Measurements from ENCODE around the gene VILL. TPM values are rescaled to one million over a fixed set of nuclear protein-coding genes. Genes with fewer than 3 reads are reported as not detected.
"Not testable (repeated sequence)": the region's sequence is repeated elsewhere in the genome, so short reads cannot be mapped to it uniquely, and the experiment has no call there.

VILL gene
- total RNA-seq, 1 experiment from 2014 or later, result 1.2 TPM

- H4K20me1 ChIP-seq (ENCODE audit: insufficient read depth); intact Hi-C loops (cut with micrococcal nuclease); H3K27ac ChIP-seq (ENCODE audit: low read depth, low read length); H3K36me3 ChIP-seq (ENCODE audit: control insufficient read depth in 1 of 2, insufficient read depth in 2 of 2, low read length in 2 of 2); RAD21 ChIA-PET (ENCODE audit: low non-redundant PET in 1 of 2, low total read pairs in 2 of 2, uncharacterized antibody in 2 of 2, unreplicated experiment in 2 of 2); H3K79me2 ChIP-seq (ENCODE audit: insufficient read depth, low read length); H2AFZ ChIP-seq (ENCODE audit: low read depth, low read length, poor library complexity, severe bottlenecking); H3K4me3 ChIP-seq (replicated peaks in 1 of 2; ENCODE audit: low read depth in 1 of 2, low read length in 2 of 2); H3K9me3 ChIP-seq (ENCODE audit: control insufficient read depth in 1 of 2, insufficient read depth in 1 of 2, low read depth in 1 of 2, low read length in 2 of 2); CTCF ChIA-PET; DNase-seq (ENCODE audit: low read depth, low spot score); H3K9ac ChIP-seq (ENCODE audit: low read length); ATAC-seq; H3K27me3 ChIP-seq (ENCODE audit: insufficient read depth, low read length); H3K4me2 ChIP-seq (ENCODE audit: low read length); H3K9me2 ChIP-seq (ENCODE audit: insufficient read depth); BruUV-seq (replicated peaks): not testable (repeated sequence)
- POLR2A ChIA-PET, result interaction anchor here (0.6 kb wide), 1 partner anchor 9 kb away, joined by 6 read pairs; no protein-coding TSS in a partner anchor
- peaks cover 21 to 26% of the 10 kb centered on the region in 2 experiments for H3K4me1 ChIP-seq (ENCODE audit: control insufficient read depth in 1 of 2, insufficient read depth in 2 of 2, low read length in 2 of 2)
Observed at GRCh38 chr3:38033586-38033985, 43.0 kb downstream of the VILL start.

- H3K36me3 ChIP-seq (ENCODE audit: control insufficient read depth in 1 of 2, insufficient read depth in 2 of 2, low read length in 2 of 2); H3K9me2 ChIP-seq (ENCODE audit: insufficient read depth); H4K20me1 ChIP-seq (ENCODE audit: insufficient read depth); RAD21 ChIA-PET (ENCODE audit: low non-redundant PET in 1 of 2, low total read pairs in 2 of 2, uncharacterized antibody in 2 of 2, unreplicated experiment in 2 of 2); ATAC-seq; H3K27me3 ChIP-seq (ENCODE audit: insufficient read depth, low read length); H3K9me3 ChIP-seq (ENCODE audit: control insufficient read depth in 1 of 2, insufficient read depth in 1 of 2, low read depth in 1 of 2, low read length in 2 of 2); CTCF ChIA-PET; BruUV-seq (replicated peaks); DNase-seq (ENCODE audit: low read depth, low spot score); H3K79me2 ChIP-seq (ENCODE audit: insufficient read depth, low read length); intact Hi-C loops (cut with micrococcal nuclease); H2AFZ ChIP-seq (ENCODE audit: low read depth, low read length, poor library complexity, severe bottlenecking); H3K9ac ChIP-seq (ENCODE audit: low read length); POLR2A ChIA-PET; H3K4me2 ChIP-seq (ENCODE audit: low read length); H3K27ac ChIP-seq (ENCODE audit: low read depth, low read length); H3K4me3 ChIP-seq (replicated peaks in 1 of 2; ENCODE audit: low read depth in 1 of 2, low read length in 2 of 2): not testable (repeated sequence)
- H3K4me1 ChIP-seq (ENCODE audit: control insufficient read depth in 1 of 2, insufficient read depth in 2 of 2, low read length in 2 of 2), result peaks cover 21 to 26% of the 10 kb centered on the region in 2 experiments
Observed at GRCh38 chr3:38034335-38034734, 43.7 kb downstream of the VILL start.

- Histone ChIP-seq H4K20me1 (ENCODE audit: insufficient read depth) (no peaks in the 10 kb centered on the region), H2AFZ (ENCODE audit: low read depth, low read length, poor library complexity, severe bottlenecking) (no peak overlapping the region), H3K27me3 (ENCODE audit: insufficient read depth, low read length) (no peaks in the 10 kb centered on the region), H3K9ac (ENCODE audit: low read length) (no peak overlapping the region), H3K4me1 (ENCODE audit: control insufficient read depth in 1 of 2, insufficient read depth in 2 of 2, low read length in 2 of 2) (peaks cover 6 to 10% of the 10 kb centered on the region in 2 experiments), H3K36me3 (ENCODE audit: control insufficient read depth in 1 of 2, insufficient read depth in 2 of 2, low read length in 2 of 2) (no peaks in the 10 kb centered on the region), H3K4me2 (ENCODE audit: low read length) (no peak overlapping the region), H3K9me3 (ENCODE audit: control insufficient read depth in 1 of 2, insufficient read depth in 1 of 2, low read depth in 1 of 2, low read length in 2 of 2) (no peaks in the 10 kb centered on the region), H3K4me3 (replicated peaks in 1 of 2; ENCODE audit: low read depth in 1 of 2, low read length in 2 of 2) (no peak overlapping the region), H3K27ac (ENCODE audit: low read depth, low read length) (no peak overlapping the region), H3K79me2 (ENCODE audit: insufficient read depth, low read length) (no peaks in the 10 kb centered on the region), H3K9me2 (ENCODE audit: insufficient read depth) (no peaks in the 10 kb centered on the region)
- RAD21 ChIA-PET (ENCODE audit: low non-redundant PET in 1 of 2, low total read pairs in 2 of 2, uncharacterized antibody in 2 of 2, unreplicated experiment in 2 of 2), result no interaction called here
- ATAC-seq (no peak), DNase-seq (ENCODE audit: low read depth, low spot score) (no peak)
- POLR2A ChIA-PET, result interaction anchor here (0.7 kb wide), 1 partner anchor 307 kb away, joined by 3 read pairs; no protein-coding TSS in a partner anchor
- BruUV-seq (replicated peaks), result no TSS peak
- intact Hi-C loops (cut with micrococcal nuclease), result no loop called here
- CTCF ChIA-PET, result no interaction called here
- TF ChIP-seq RAD21 (IDR thresholded peaks at IDR 0.05; ENCODE audit: low read depth) (no peak), EGR1 (IDR thresholded peaks at IDR 0.05; ENCODE audit: low read depth) (no peak), ATF3 (IDR thresholded peaks at IDR 0.05) (no peak), YY1 (IDR thresholded peaks at IDR 0.05; ENCODE audit: extremely low read depth, insufficient replicate concordance, low read depth, low read length) (no peak), REST (IDR thresholded peaks at IDR 0.05; ENCODE audit: low read depth) (no peak), SP1 (IDR thresholded peaks at IDR 0.05; ENCODE audit: low read depth) (no peak), POLR2A (IDR thresholded peaks at IDR 0.05; ENCODE audit: borderline replicate concordance, extremely low read depth, insufficient read depth, insufficient read length) (no peak), CEBPB (IDR thresholded peaks at IDR 0.05; ENCODE audit: low read depth) (no peak), ZNF274 (IDR thresholded peaks at IDR 0.05; ENCODE audit: low read depth, low read length) (no peak)
Observed at GRCh38 chr3:38036286-38036685, 45.7 kb downstream of the VILL start.
